C4-2B (cell line): ENCODE results near the gene QKI.

Source experiments
- CTCF ChIP-seq: fragments of 450-650 bp; conservative IDR thresholded peaks from 2 replicates; pipeline ENCODE4 v1.5.1; 2017; ENCODE audit warnings: mild to moderate bottlenecking
- ZFX ChIP-seq: fragments of 450-650 bp; IDR thresholded peaks from 2 replicates; pipeline ENCODE4 v1.6.1; 2017

DNA sequence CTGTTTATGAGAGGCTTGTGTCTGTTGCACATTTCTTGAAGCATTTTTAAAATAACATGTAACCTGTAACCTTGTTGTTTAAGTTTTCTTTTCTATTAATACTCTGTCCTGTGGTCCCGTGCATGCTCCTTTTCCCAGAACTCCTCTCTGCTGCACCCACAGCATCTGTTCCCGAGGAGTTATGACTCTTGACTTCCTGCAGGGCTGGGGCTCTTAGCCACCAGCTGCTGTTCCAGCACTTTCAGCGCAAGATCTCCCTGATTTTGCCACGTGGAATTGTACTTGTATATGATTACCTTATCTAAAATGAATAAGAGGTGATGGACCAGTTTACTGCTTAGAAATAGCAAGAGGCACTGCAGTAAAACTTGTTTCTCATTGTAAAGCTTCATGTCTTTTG, 150.6 kb downstream of the QKI start:
- TF ChIP-seq CTCF = no peak
- TF ChIP-seq ZFX = no peak
